ENCODE results near the gene GCNT2. TPM values are rescaled to one million over a fixed set of nuclear protein-coding genes. Genes with fewer than 3 reads are reported as not detected.
"Not testable (repeated sequence)": the region's sequence is repeated elsewhere in the genome, so short reads cannot be mapped to it uniquely, and the experiment has no call there.

GCNT2 gene
- total RNA-seq, 1 donor from 2014 or later, result 13.2 TPM

DNA sequence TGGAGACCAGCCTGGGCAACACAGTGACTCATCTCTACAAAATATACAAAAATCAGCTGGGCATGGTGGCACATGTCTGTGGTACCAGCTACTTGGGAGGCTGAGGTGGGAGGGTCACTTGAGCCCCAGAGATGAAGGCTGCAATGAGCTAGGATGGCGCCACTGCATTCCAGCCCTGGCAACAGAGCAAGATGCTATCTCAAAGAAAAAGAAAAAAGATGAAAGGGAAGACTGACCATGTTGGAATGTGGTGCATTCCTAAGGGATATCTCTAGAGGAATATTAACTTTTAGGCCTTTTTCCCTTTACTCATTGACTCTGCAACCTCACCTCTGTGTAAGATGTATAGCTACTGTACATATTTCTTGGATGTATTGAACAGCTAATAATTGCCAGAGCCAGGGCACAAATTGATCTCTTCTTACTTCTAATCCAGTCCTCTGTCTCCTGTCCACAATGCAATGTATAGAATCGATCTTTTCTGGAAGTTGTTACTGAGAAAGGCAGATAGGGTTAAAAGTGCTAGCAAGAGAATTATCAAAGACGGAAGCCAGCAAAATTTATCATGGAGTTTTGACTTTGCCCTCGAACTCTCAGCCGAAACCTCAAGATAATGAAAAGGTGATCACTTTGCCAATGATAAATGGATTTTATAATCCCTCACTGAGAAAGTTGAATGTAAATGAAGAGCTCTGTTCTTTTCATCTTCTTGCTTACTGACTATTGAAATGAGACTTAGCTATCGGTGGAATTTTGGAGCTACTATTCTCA, 46.3 kb downstream of the GCNT2 start:
- Mint-ChIP-seq H3K9me3 (ENCODE audit: unreplicated experiment) (peaks cover 3% of the 10 kb centered on the region), H3K27me3 (ENCODE audit: unreplicated experiment) (peaks cover 3% of the 10 kb centered on the region), H3K4me1 (ENCODE audit: low read depth, unreplicated experiment) (peaks cover 21% of the 10 kb centered on the region), H3K36me3 (ENCODE audit: unreplicated experiment) (no peaks in the 10 kb centered on the region), H3K4me3 (ENCODE audit: unreplicated experiment) (no peak overlapping the region), H3K27ac (ENCODE audit: unreplicated experiment) (no peak overlapping the region)
- DNase-seq, result no peak
- TF ChIP-seq, protein P1, sequence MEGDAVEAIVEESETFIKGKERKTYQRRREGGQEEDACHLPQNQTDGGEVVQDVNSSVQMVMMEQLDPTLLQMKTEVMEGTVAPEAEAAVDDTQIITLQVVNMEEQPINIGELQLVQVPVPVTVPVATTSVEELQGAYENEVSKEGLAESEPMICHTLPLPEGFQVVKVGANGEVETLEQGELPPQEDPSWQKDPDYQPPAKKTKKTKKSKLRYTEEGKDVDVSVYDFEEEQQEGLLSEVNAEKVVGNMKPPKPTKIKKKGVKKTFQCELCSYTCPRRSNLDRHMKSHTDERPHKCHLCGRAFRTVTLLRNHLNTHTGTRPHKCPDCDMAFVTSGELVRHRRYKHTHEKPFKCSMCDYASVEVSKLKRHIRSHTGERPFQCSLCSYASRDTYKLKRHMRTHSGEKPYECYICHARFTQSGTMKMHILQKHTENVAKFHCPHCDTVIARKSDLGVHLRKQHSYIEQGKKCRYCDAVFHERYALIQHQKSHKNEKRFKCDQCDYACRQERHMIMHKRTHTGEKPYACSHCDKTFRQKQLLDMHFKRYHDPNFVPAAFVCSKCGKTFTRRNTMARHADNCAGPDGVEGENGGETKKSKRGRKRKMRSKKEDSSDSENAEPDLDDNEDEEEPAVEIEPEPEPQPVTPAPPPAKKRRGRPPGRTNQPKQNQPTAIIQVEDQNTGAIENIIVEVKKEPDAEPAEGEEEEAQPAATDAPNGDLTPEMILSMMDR (IDR thresholded peaks at IDR 0.05; ENCODE audit: partially characterized antibody, unreplicated experiment), result no peak

- Mint-ChIP-seq H3K27me3 (ENCODE audit: unreplicated experiment) (no peaks in the 10 kb centered on the region), H3K27ac (ENCODE audit: unreplicated experiment) (no peak overlapping the region), H3K4me1 (ENCODE audit: low read depth, unreplicated experiment) (peaks cover 21% of the 10 kb centered on the region), H3K4me3 (ENCODE audit: unreplicated experiment) (no peak overlapping the region), H3K9me3 (ENCODE audit: unreplicated experiment) (no peaks in the 10 kb centered on the region), H3K36me3 (ENCODE audit: unreplicated experiment) (no peaks in the 10 kb centered on the region)
- no peak for DNase-seq
- TF ChIP-seq, protein P1 (IDR thresholded peaks at IDR 0.05; ENCODE audit: partially characterized antibody, unreplicated experiment), result no peak
Observed at GRCh38 chr6:10569392-10570127, 48.4 kb downstream of the GCNT2 start.

- not testable (repeated sequence) for H3K27ac Mint-ChIP-seq (ENCODE audit: unreplicated experiment); DNase-seq; H3K4me3 Mint-ChIP-seq (ENCODE audit: unreplicated experiment); H3K36me3 Mint-ChIP-seq (ENCODE audit: unreplicated experiment); H3K4me1 Mint-ChIP-seq (ENCODE audit: low read depth, unreplicated experiment); H3K27me3 Mint-ChIP-seq (ENCODE audit: unreplicated experiment); H3K9me3 Mint-ChIP-seq (ENCODE audit: unreplicated experiment)
Observed at GRCh38 chr6:10575519-10575918, 54.4 kb downstream of the GCNT2 start.

- H3K4me1 Mint-ChIP-seq (ENCODE audit: low read depth, unreplicated experiment), result peaks cover 5% of the 10 kb centered on the region
Observed at GRCh38 chr6:10576226-10576625, 55.1 kb downstream of the GCNT2 start.

GRCh38 chr6:10577112-10577511, 56.0 kb downstream of the GCNT2 start:
- no peak overlapping the region for H3K4me3 Mint-ChIP-seq (ENCODE audit: unreplicated experiment)
- DNase-seq, result no peak
- no peaks in the 10 kb centered on the region for H3K27me3 Mint-ChIP-seq (ENCODE audit: unreplicated experiment)
- TF ChIP-seq, protein P1 (IDR thresholded peaks at IDR 0.05; ENCODE audit: partially characterized antibody, unreplicated experiment), result no peak
- peaks cover 2% of the 10 kb centered on the region for H3K9me3 Mint-ChIP-seq (ENCODE audit: unreplicated experiment)
- peaks cover 5% of the 10 kb centered on the region for H3K4me1 Mint-ChIP-seq (ENCODE audit: low read depth, unreplicated experiment)
- no peak overlapping the region for H3K27ac Mint-ChIP-seq (ENCODE audit: unreplicated experiment)
- H3K36me3 Mint-ChIP-seq (ENCODE audit: unreplicated experiment), result no peaks in the 10 kb centered on the region

More at GRCh38 chr6:10576226-10576625, 55.1 kb downstream of the GCNT2 start:
- Mint-ChIP-seq H3K9me3 (ENCODE audit: unreplicated experiment) (peaks cover 2% of the 10 kb centered on the region), H3K4me3 (ENCODE audit: unreplicated experiment) (no peak overlapping the region), H3K36me3 (ENCODE audit: unreplicated experiment) (no peaks in the 10 kb centered on the region), H3K27ac (ENCODE audit: unreplicated experiment) (no peak overlapping the region), H3K27me3 (ENCODE audit: unreplicated experiment) (no peaks in the 10 kb centered on the region)
- TF ChIP-seq, protein P1 (IDR thresholded peaks at IDR 0.05; ENCODE audit: partially characterized antibody, unreplicated experiment), result no peak
- DNase-seq, result no peak

Data from glutamatergic neuron (in vitro differentiated cells).